HG03280 (cell line): ENCODE results near the gene HSP90B1.

Experiments
- ATAC-seq: cut with Tn5 transposase; IDR thresholded peaks from one replicate; pipeline ENCODE4 v1.9.1; 2021; ENCODE audit warnings: mild to moderate bottlenecking, moderate library complexity; ENCODE audit not compliant: unreplicated experiment

Gene HSP90B1

GRCh38 chr12:103929046-103929783 is 995 bp upstream of the HSP90B1 start:
- peak; percentile 18 for ATAC-seq

- no peak for ATAC-seq
Measured at GRCh38 chr12:103929784-103930033, 501 bp upstream of the HSP90B1 start.

GRCh38 chr12:103930787-103931735 is 851 bp downstream of the HSP90B1 start:
- no peak for ATAC-seq

- no peak for ATAC-seq
Measured at GRCh38 chr12:103933237-103933636, 3.0 kb downstream of the HSP90B1 start.

GRCh38 chr12:103936679-103937078 is 6.5 kb downstream of the HSP90B1 start:
- ATAC-seq = no peak

- no peak for ATAC-seq
Measured at GRCh38 chr12:103944964-103945363, 14.8 kb downstream of the HSP90B1 start.

GRCh38 chr12:103947871-103948555 is 17.8 kb downstream of the HSP90B1 start:
- ATAC-seq = no peak

- no peak for ATAC-seq
Measured at GRCh38 chr12:103948746-103949406, 18.7 kb downstream of the HSP90B1 start.

GRCh38 chr12:103952497-103952896 is 22.3 kb downstream of the HSP90B1 start:
- ATAC-seq = no peak

GRCh38 chr12:103955811-103956508 is 25.8 kb downstream of the HSP90B1 start:
- no peak for ATAC-seq

GRCh38 chr12:103956509-103957027 is 26.4 kb downstream of the HSP90B1 start:
- ATAC-seq = peak; percentile 20

GRCh38 chr12:103957865-103958388 is 27.7 kb downstream of the HSP90B1 start:
- ATAC-seq = no peak

- no peak for ATAC-seq
Measured at GRCh38 chr12:103958621-103959020, 28.4 kb downstream of the HSP90B1 start.

GRCh38 chr12:103960616-103961227 is 30.5 kb downstream of the HSP90B1 start:
- no peak for ATAC-seq

GRCh38 chr12:103962493-103962892 is 32.3 kb downstream of the HSP90B1 start:
- no peak for ATAC-seq

- no peak for ATAC-seq
Measured at GRCh38 chr12:103964805-103965204, 34.6 kb downstream of the HSP90B1 start.

GRCh38 chr12:103965255-103965589 is 35.0 kb downstream of the HSP90B1 start:
- ATAC-seq = no peak

- ATAC-seq = peak; percentile 94
Measured at GRCh38 chr12:103965590-103966504, 35.6 kb downstream of the HSP90B1 start, which contains the start of gene TDG. TDG (plus strand) TSS chr12:103965872; CDS start chr12:103966038, 166 bp downstream.
